ENCODE measurements around the gene RNF34. TPM values are rescaled to one million over a fixed set of nuclear protein-coding genes. Genes with fewer than 3 reads are reported as not detected.

The RNF34 gene
- total and polyA plus RNA-seq, 2 of the 13 experiments (the other 11 are each of a cell fraction or from before 2014, with no cell fraction given) = 36.8 to 53.2 TPM

DNA sequence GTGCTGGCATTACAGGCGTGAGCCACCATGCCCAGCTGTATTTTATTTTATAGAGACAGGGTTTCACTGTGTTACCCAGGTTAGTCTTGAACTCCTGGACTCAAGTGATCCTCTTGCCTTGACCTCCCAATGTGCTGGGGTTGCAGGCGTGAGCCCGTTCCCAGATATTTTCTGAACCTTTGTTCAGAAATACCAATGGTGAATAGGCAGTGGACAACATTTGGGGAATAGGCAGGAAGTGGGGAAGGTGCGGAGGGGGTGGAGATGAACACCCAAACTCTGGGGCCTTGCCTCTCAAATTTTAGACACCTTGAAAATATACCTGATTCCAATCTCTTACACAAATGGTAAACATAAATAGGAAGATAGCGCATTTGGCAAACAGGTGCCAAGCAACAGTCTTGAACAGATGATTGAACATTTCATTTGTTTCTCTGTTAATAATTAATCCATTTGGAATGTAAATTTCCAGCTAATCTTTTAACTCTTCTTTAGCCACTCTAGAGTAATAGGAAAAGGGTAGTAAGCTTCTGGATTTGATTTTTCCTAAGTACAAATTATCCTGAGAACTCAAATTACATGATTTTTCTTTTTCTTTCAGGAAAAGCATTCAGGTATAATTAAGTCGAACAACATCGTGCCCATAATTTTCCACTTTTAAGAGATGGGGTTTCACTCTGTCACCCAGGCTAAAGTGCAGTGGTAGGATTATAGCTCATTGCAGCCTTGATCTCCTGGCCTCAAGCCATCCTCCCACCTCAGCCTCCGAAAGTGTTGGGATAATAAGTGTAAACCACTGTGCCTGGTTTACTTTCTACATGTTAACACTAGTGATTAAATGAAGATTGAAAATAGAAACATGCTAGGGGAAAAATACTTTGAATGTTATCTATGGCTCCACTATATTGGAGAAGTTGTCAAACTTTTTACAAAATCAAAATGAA is 22.9 kb upstream of the RNF34 start (continued):
- TF ChIP-seq, protein P1, sequence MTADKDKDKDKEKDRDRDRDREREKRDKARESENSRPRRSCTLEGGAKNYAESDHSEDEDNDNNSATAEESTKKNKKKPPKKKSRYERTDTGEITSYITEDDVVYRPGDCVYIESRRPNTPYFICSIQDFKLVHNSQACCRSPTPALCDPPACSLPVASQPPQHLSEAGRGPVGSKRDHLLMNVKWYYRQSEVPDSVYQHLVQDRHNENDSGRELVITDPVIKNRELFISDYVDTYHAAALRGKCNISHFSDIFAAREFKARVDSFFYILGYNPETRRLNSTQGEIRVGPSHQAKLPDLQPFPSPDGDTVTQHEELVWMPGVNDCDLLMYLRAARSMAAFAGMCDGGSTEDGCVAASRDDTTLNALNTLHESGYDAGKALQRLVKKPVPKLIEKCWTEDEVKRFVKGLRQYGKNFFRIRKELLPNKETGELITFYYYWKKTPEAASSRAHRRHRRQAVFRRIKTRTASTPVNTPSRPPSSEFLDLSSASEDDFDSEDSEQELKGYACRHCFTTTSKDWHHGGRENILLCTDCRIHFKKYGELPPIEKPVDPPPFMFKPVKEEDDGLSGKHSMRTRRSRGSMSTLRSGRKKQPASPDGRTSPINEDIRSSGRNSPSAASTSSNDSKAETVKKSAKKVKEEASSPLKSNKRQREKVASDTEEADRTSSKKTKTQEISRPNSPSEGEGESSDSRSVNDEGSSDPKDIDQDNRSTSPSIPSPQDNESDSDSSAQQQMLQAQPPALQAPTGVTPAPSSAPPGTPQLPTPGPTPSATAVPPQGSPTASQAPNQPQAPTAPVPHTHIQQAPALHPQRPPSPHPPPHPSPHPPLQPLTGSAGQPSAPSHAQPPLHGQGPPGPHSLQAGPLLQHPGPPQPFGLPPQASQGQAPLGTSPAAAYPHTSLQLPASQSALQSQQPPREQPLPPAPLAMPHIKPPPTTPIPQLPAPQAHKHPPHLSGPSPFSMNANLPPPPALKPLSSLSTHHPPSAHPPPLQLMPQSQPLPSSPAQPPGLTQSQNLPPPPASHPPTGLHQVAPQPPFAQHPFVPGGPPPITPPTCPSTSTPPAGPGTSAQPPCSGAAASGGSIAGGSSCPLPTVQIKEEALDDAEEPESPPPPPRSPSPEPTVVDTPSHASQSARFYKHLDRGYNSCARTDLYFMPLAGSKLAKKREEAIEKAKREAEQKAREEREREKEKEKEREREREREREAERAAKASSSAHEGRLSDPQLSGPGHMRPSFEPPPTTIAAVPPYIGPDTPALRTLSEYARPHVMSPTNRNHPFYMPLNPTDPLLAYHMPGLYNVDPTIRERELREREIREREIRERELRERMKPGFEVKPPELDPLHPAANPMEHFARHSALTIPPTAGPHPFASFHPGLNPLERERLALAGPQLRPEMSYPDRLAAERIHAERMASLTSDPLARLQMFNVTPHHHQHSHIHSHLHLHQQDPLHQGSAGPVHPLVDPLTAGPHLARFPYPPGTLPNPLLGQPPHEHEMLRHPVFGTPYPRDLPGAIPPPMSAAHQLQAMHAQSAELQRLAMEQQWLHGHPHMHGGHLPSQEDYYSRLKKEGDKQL (CRISPR knock-in tag; IDR thresholded peaks at IDR 0.05; ENCODE audit: low read depth) = no peak
- TF ChIP-seq ZNF224 (CRISPR knock-in tag; IDR thresholded peaks at IDR 0.05) (no peak), ZNF792 (CRISPR knock-in tag; IDR thresholded peaks at IDR 0.05) (no peak), GFI1 (CRISPR knock-in tag; IDR thresholded peaks at IDR 0.05; ENCODE audit: borderline replicate concordance) (no peak), ZKSCAN8 (CRISPR knock-in tag; IDR thresholded peaks at IDR 0.05; ENCODE audit: borderline replicate concordance) (no peak), DPF2 (CRISPR knock-in tag; IDR thresholded peaks at IDR 0.05; ENCODE audit: borderline replicate concordance, low read depth) (no peak), LCORL (IDR thresholded peaks at IDR 0.05) (no peak), LCORL (CRISPR knock-in tag; IDR thresholded peaks at IDR 0.05) (peak; percentile 42; the same call in 1 of the 2 replicates), SIX4 (CRISPR knock-in tag; IDR thresholded peaks at IDR 0.05) (no peak), ZNF563 (CRISPR knock-in tag; IDR thresholded peaks at IDR 0.05) (no peak), NCOA5 (CRISPR knock-in tag; IDR thresholded peaks at IDR 0.05) (no peak), PLRG1 (conservative IDR thresholded peaks at IDR 0.05) (no peak), SAP130 (CRISPR knock-in tag; IDR thresholded peaks at IDR 0.05; ENCODE audit: low read depth) (peak; percentile 37; the same call in 1 of the 2 replicates), KLF12 (CRISPR knock-in tag; IDR thresholded peaks at IDR 0.05; ENCODE audit: borderline replicate concordance) (no peak), TCF7L2 (IDR thresholded peaks at IDR 0.05; ENCODE audit: low read depth, low read length) (no peak), TMF1 (CRISPR knock-in tag; IDR thresholded peaks at IDR 0.05; ENCODE audit: low read depth) (no peak), RAD21 (CRISPR knock-in tag; IDR thresholded peaks at IDR 0.05) (no peak), ZMAT3 (CRISPR knock-in tag; conservative IDR thresholded peaks at IDR 0.05) (no peak), ZC3H13 (CRISPR knock-in tag; IDR thresholded peaks at IDR 0.05) (no peak), ZNF543 (CRISPR knock-in tag; IDR thresholded peaks at IDR 0.05) (no peak)
- TF ChIP-seq, protein P2, sequence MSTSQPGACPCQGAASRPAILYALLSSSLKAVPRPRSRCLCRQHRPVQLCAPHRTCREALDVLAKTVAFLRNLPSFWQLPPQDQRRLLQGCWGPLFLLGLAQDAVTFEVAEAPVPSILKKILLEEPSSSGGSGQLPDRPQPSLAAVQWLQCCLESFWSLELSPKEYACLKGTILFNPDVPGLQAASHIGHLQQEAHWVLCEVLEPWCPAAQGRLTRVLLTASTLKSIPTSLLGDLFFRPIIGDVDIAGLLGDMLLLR (CRISPR knock-in tag; IDR thresholded peaks at IDR 0.05) = no peak
- TF ChIP-seq, protein P3, sequence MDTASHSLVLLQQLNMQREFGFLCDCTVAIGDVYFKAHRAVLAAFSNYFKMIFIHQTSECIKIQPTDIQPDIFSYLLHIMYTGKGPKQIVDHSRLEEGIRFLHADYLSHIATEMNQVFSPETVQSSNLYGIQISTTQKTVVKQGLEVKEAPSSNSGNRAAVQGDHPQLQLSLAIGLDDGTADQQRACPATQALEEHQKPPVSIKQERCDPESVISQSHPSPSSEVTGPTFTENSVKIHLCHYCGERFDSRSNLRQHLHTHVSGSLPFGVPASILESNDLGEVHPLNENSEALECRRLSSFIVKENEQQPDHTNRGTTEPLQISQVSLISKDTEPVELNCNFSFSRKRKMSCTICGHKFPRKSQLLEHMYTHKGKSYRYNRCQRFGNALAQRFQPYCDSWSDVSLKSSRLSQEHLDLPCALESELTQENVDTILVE (CRISPR knock-in tag; IDR thresholded peaks at IDR 0.05) = no peak
- TF ChIP-seq, protein P4, sequence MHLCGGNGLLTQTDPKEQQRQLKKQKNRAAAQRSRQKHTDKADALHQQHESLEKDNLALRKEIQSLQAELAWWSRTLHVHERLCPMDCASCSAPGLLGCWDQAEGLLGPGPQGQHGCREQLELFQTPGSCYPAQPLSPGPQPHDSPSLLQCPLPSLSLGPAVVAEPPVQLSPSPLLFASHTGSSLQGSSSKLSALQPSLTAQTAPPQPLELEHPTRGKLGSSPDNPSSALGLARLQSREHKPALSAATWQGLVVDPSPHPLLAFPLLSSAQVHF (CRISPR knock-in tag; IDR thresholded peaks at IDR 0.05) = no peak
